Neural progenitor cell (in vitro differentiated cells): Measurements from ENCODE around the gene BBS12.
"Not testable (repeated sequence)": the region's sequence is repeated elsewhere in the genome, so short reads cannot be mapped to it uniquely, and the experiment has no call there.

Source experiments
- CTCF ChIP-seq: fragments of 200-600 bp; sonication (generic); IDR thresholded peaks from 2 replicates; pipeline ENCODE4 v1.5.1; 2017; ENCODE audit warnings: antibody characterized with exemption, mild to moderate bottlenecking
- EZH2phosphoT487 ChIP-seq: fragments of 200-600 bp; sonication (generic); IDR thresholded peaks from 2 replicates; pipeline ENCODE4 v1.6.1; 2017; ENCODE audit warnings: antibody characterized with exemption

GRCh38 chr4:122786296-122786695 lies 53.8 kb downstream of the BBS12 start:
- TF ChIP-seq CTCF, EZH2phosphoT487: not testable (repeated sequence)
